LNCaP clone FGC (cell line): ENCODE measurements around the gene DDB1.
A peak's percentile ranks its signal among the peaks of the same experiment; 100 is the strongest.
"Not testable (repeated sequence)": the region's sequence is repeated elsewhere in the genome, so short reads cannot be mapped to it uniquely, and the experiment has no call there.

Source experiments
- DNase-seq: peaks from one replicate; pipeline ENCODE4 v3.0.0-alpha.2; 2011; ENCODE audit warnings: low read depth
- H3K4me3 ChIP-seq: 2 replicates; pipeline ENCODE4 v1.5.1; 2011; ENCODE audit warnings: mild to moderate bottlenecking, low read depth, low read length, control low read depth
- CTCF ChIP-seq: IDR thresholded peaks from 2 replicates; pipeline ENCODE4 v1.5.1; 2012; ENCODE audit warnings: mild to moderate bottlenecking; ENCODE audit not compliant: control insufficient read depth, insufficient read depth; ENCODE audit errors: extremely low read depth

DDB1 gene

DNA sequence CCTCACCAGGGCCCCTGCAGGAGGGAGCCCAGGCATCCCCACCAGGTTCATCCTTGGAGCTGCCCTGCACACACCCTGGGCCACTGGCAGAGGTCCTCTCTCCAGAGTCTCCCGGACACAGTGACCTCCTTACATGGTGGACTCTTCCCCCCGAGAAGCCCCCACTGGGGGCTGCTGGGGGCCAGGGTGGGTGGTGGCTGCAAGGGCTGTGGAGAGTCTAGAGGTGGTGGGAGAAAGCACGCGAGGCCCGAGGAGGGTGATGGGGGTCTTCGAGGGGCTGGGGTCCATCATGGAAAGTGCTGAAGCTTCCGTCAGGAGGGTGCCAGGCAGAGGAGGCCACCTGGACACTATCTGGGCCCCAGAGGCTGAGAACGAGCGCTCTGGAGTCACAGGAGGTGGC lies 74.4 kb downstream of the DDB1 start:
- TF ChIP-seq CTCF = no peak
- DNase-seq = no peak
- H3K4me3 ChIP-seq = no peak overlapping the region

DNA sequence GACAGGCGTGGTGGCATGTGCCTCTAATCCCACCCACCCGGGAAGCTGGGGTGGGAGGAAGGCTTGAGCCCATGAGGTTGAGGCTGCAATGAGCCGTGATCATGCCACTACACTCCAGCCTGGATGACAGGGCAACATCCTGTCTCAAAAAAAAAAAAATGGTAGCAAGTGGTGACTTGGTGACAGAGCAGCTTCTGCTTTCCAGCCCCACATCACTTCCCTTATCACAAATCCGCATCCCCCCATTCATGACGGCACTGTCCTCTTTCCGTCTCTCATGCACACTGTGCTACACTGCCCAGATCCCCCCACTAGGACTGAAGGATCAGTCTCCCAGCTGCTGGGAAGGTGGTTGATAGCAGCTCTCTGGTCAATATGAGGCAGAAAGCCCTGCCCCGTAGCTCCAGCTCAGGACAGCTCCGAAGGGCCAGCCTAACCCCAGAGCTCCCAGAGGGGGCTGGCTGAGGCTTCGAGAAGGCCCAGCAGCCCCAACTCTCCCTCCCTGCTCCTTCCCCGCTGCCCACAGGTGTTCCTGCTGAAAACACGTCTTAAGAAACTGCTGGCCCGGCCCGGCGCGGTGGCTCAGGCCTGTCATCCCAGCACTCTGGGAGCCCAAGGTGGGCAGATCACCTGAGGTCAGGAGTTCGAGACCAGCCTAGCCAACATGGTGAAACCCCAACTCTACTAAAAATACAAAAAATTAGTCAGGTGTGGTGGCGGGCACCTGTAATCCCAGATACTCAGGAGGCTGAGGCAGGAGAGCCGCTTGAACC lies 76.0 kb downstream of the DDB1 start:
- no peak for DNase-seq
- H3K4me3 ChIP-seq = no peak overlapping the region
- TF ChIP-seq CTCF = no peak

- TF ChIP-seq CTCF = peak; percentile 92
- H3K4me3 ChIP-seq = no peak overlapping the region
- peak; percentile 10 for DNase-seq
Measured at GRCh38 chr11:61254403-61255025, 78.4 kb downstream of the DDB1 start.

- not testable (repeated sequence) for DNase-seq, H3K4me3 ChIP-seq
Measured at GRCh38 chr11:61252332-61252731, 80.6 kb downstream of the DDB1 start.

GRCh38 chr11:61250796-61251765 lies 81.8 kb downstream of the DDB1 start:
- H3K4me3 ChIP-seq, DNase-seq: not testable (repeated sequence)
